K562 (cell line): ENCODE measurements around the gene PLEKHM1. TPM values are rescaled to one million over a fixed set of nuclear protein-coding genes. Genes with fewer than 3 reads are reported as not detected.

Experiments used
- ATAC-seq: fragments of 200-7000 bp; cut with Tn5 transposase; 3 replicates; pipeline ENCODE4 v1.9.1; 2020; ENCODE audit warnings: moderate library complexity
- BruUV-seq: library from RNA; stranded (reverse); fragments of 400-500 nt; replicated peaks from 2 replicates; lab custom pipeline; 2021; lab: Mats Ljungman, UMichigan
- CTCF ChIA-PET: fragments of 300-600 bp; formaldehyde crosslinking; extraction: SDS; loops from one replicate; lab custom pipeline; 2021; ENCODE audit warnings: low intra/inter-chr PET ratio; lab: Yijun Ruan, JAX
- POLR2A ChIA-PET: fragments of 300-600, 350-650 bp; sonication (Branson Sonifier 250); formaldehyde crosslinking; extraction: SDS; loops from one replicate; lab custom pipeline; 2021; ENCODE audit warnings: antibody characterized with exemption, inconsistent platforms; lab: Yijun Ruan, JAX
- DNase-seq, 4 experiments: peaks; one replicate each; pipeline versions ENCODE4 v3.0.0 to v3.0.0-alpha.2; 2011 to 2018; ENCODE audit warnings: low spot score in 3 of 4, mixed read lengths in 3 of 4; ENCODE audit errors: extremely low read depth in 1 of 4
- FAIRE-seq: peaks from 2 replicates; lab custom pipeline; 2011; peaks lifted over from hg19 to GRCh38; lab: Jason Lieb, UNC
- H2AFZ ChIP-seq: 2 replicates; pipeline ENCODE4 v1.6.0; 2011; ENCODE audit warnings: low read depth, low read length, control low read depth, inconsistent platforms
- H3K27ac ChIP-seq: fragments of 200-600 bp; 3 replicates; pipeline ENCODE4 v1.8.0; 2011; ENCODE audit warnings: low read depth, mild to moderate bottlenecking, control low read depth, inconsistent platforms, low read length, moderate library complexity, mixed read lengths; ENCODE audit errors: extremely low read depth
- H3K27me3 ChIP-seq, 2 experiments: fragments of 300-600 bp in 1 of 2; 2 replicates in 1 of 2; 3 replicates in 1 of 2; pipeline versions ENCODE4 v1.6.0 to v1.8.0; 2011; ENCODE audit warnings: inconsistent platforms in 2 of 2, low read length in 2 of 2, mild to moderate bottlenecking in 1 of 2, mixed read lengths in 1 of 2, moderate library complexity in 1 of 2; ENCODE audit not compliant: control insufficient read depth in 2 of 2, insufficient read depth in 2 of 2
- H3K36me3 ChIP-seq: fragments of 300-600 bp; 3 replicates; pipeline ENCODE4 v1.8.0; 2011; ENCODE audit warnings: mild to moderate bottlenecking, low read length, inconsistent platforms; ENCODE audit not compliant: control insufficient read depth, insufficient read depth
- H3K4me1 ChIP-seq, 2 experiments: fragments of 200-600 bp in 1 of 2; replicated peaks in 1 of 2; 2 replicates in 1 of 2; 3 replicates in 1 of 2; pipeline versions ENCODE4 v1.5.1 to v1.8.0; 2011; ENCODE audit warnings: inconsistent platforms in 2 of 2, low read length in 2 of 2, mild to moderate bottlenecking in 1 of 2, mixed read lengths in 1 of 2, moderate library complexity in 1 of 2; ENCODE audit not compliant: control insufficient read depth in 2 of 2, insufficient read depth in 2 of 2
- H3K4me2 ChIP-seq: 2 replicates; pipeline ENCODE4 v1.6.1; 2011; ENCODE audit warnings: low read length, control low read depth, inconsistent platforms, mixed read lengths; ENCODE audit not compliant: insufficient read depth
- H3K4me3 ChIP-seq: fragments of 200-600 bp; sonication (generic), shearing (Covaris generic); 2 replicates; pipeline ENCODE4 v1.5.1; 2016; ENCODE audit warnings: control low read depth, inconsistent platforms
- H3K79me2 ChIP-seq: fragments of 200-600 bp; 3 replicates; pipeline ENCODE4 v1.8.0; 2011; ENCODE audit warnings: low read length, inconsistent platforms; ENCODE audit not compliant: control insufficient read depth, insufficient read depth
- H3K9ac ChIP-seq, 2 experiments: 2 replicates each; pipeline versions ENCODE4 v1.6.0 to v1.6.1; 2011; ENCODE audit warnings: low read depth in 2 of 2, low read length in 2 of 2, control low read depth in 1 of 2, inconsistent platforms in 1 of 2, mild to moderate bottlenecking in 1 of 2, mixed read lengths in 1 of 2; ENCODE audit not compliant: insufficient read depth in 1 of 2
- H3K9me1 ChIP-seq: one replicate; pipeline ENCODE4 v1.6.0; 2011; ENCODE audit warnings: inconsistent platforms, mild to moderate bottlenecking, low read length, moderate library complexity; ENCODE audit not compliant: control insufficient read depth, insufficient read depth
- H3K9me3 ChIP-seq: replicated peaks from 2 replicates; pipeline ENCODE4 v1.5.1; 2011; ENCODE audit warnings: low read depth, low read length, inconsistent platforms; ENCODE audit not compliant: control insufficient read depth, insufficient read depth
- H4K20me1 ChIP-seq: replicated peaks from 2 replicates; pipeline ENCODE4 v1.6.1; 2011; ENCODE audit warnings: low read length, inconsistent platforms, mixed read lengths; ENCODE audit not compliant: control insufficient read depth, insufficient read depth
- ARID1B ChIP-seq: fragments of 450-650 bp; IDR thresholded peaks from 2 replicates; pipeline ENCODE4 v1.6.1; 2016; ENCODE audit warnings: antibody characterized with exemption, mild to moderate bottlenecking, inconsistent platforms
- CTCF ChIP-seq, 3 experiments: IDR thresholded peaks in 2 of 3; conservative IDR thresholded peaks in 1 of 3; 2 replicates each; pipeline ENCODE4 v1.5.1; 2011 to 2012; ENCODE audit warnings: low read length in 3 of 3, mild to moderate bottlenecking in 3 of 3, control low read depth in 2 of 3, improper control_type of control experiment in 1 of 3, inconsistent platforms in 1 of 3, low read depth in 1 of 3, mixed read lengths in 1 of 3, moderate library complexity in 1 of 3; ENCODE audit not compliant: insufficient read depth in 2 of 3
- ETS1 ChIP-seq: conservative IDR thresholded peaks from 2 replicates; pipeline ENCODE4 v1.6.1; 2011; ENCODE audit warnings: low read depth, mild to moderate bottlenecking, low read length; ENCODE audit not compliant: control insufficient read depth
- ID3 ChIP-seq, 2 experiments: fragments of 250-450 bp in 1 of 2; fragments of 450-650 bp in 1 of 2; sonication (Bioruptor Pico) in 1 of 2; IDR thresholded peaks; 2 replicates each; pipeline versions ENCODE4 v1.6.1 to v1.8.0; 2016 to 2021; ENCODE audit warnings: mild to moderate bottlenecking in 2 of 2, moderate library complexity in 2 of 2, missing compliant biosample characterization in 1 of 2, missing genetic modification characterization in 1 of 2
- NR2F6 ChIP-seq: fragments of 450-650 bp; formaldehyde crosslinking; IDR thresholded peaks from 2 replicates; pipeline ENCODE4 v1.4.0; 2020; ENCODE audit warnings: mild to moderate bottlenecking
- RAD51 ChIP-seq: fragments of 450-650 bp; IDR thresholded peaks from 2 replicates; pipeline ENCODE4 v1.7.1; 2016; ENCODE audit warnings: low read depth, mild to moderate bottlenecking, borderline replicate concordance
- RBM22 ChIP-seq: fragments of 200-400 bp; formaldehyde crosslinking; IDR thresholded peaks from 2 replicates; pipeline ENCODE4 v1.6.1; 2018; ENCODE audit warnings: low read length, low read depth; ENCODE audit not compliant: poor library complexity, severe bottlenecking
- RUNX1 ChIP-seq: sonication (generic); IDR thresholded peaks from 2 replicates; pipeline ENCODE4 v1.6.1; 2016; ENCODE audit warnings: antibody characterized with exemption, low read depth
- TCF7L2 ChIP-seq: fragments of 150-350 bp; IDR thresholded peaks from 2 replicates; pipeline ENCODE4 v1.6.1; 2016; ENCODE audit warnings: low read depth, mild to moderate bottlenecking, low read length, moderate library complexity
- TFAP4 ChIP-seq: sonication (generic); formaldehyde crosslinking; IDR thresholded peaks from 2 replicates; pipeline ENCODE4 v1.8.0; 2022; ENCODE audit warnings: missing genetic modification reagents, mild to moderate bottlenecking, moderate library complexity, borderline replicate concordance
- TSHZ1 ChIP-seq: fragments of 250-450 bp; sonication (Bioruptor Pico); IDR thresholded peaks from 2 replicates; pipeline ENCODE4 v1.4.0; 2020; ENCODE audit warnings: mild to moderate bottlenecking, moderate library complexity
- ZBED1 ChIP-seq: IDR thresholded peaks from 2 replicates; pipeline ENCODE4 v1.6.1; 2014
- ZNF212 ChIP-seq: fragments of 450-650 bp; formaldehyde crosslinking; IDR thresholded peaks from 2 replicates; pipeline ENCODE4 v1.4.0; 2020; ENCODE audit warnings: mild to moderate bottlenecking
- WGBS: fragments of 100-300 bp; shearing (Covaris generic); methylation state at CpG from one replicate; pipeline ENCODE4 v1.1.6; 2016; ENCODE audit warnings: low coverage, mixed read lengths; ENCODE audit not compliant: insufficient coverage; ENCODE audit errors: missing lambda C conversion rate; 5-methylcytosine and 5-hydroxymethylcytosine counted together
- in situ Hi-C: fragments of 300-500 bp; cut with MboI; formaldehyde crosslinking; loops from 4 replicates; pipeline ENCODE4 v1.15.0; 2018; ENCODE audit warnings: inconsistent platforms, mixed read lengths
- intact Hi-C: fragments of 100-400 bp; cut with micrococcal nuclease; formaldehyde crosslinking; loops from 2 replicates; pipeline ENCODE4 v1.14.2; 2022
- polyA plus RNA-seq, 8 experiments: library from polyadenylated mRNA; depleted of rRNA in 4 of 8; stranded (reverse) in 5 of 8; unstranded in 3 of 8; fragments of >200 nt; fragmentation: Nextera tagmentation in 2 of 8; fragmentation: Illumina TruSeq in 1 of 8; extraction: Ambion mirVana in 2 of 8; extraction: Trizol in 1 of 8; gene quantifications; 2 replicates each; pipeline versions ENCODE4 v1.2.1 to v1.2.3, GENCODE V29; 2011 to 2014; ENCODE audit warnings: inconsistent platforms in 1 of 8, missing spikeins in 1 of 8
- total RNA-seq, 7 experiments: library from RNA; depleted of rRNA in 6 of 7; stranded (reverse); fragments of >200 nt in 6 of 7; fragmentation: Illumina TruSeq in 2 of 7; extraction: Trizol in 2 of 7; gene quantifications; 2 replicates each; pipeline versions ENCODE4 v1.2.1 to v1.2.3, GENCODE V29; 2011 to 2021; ENCODE audit warnings: low replicate concordance in 1 of 7

PLEKHM1 gene
- total and polyA plus RNA-seq, 9 of the 15 experiments (the other 6 are each of a cell fraction or from before 2014, with no cell fraction given) = 0.13 to 23.3 (median 5.7) TPM

- ChIA-PET POLR2A (no interaction called here), CTCF (interaction anchor here (1.0 to 1.7 kb wide), 2 partner anchors 32 to 207 kb away, joined by 3 to 6 read pairs; no protein-coding TSS in a partner anchor)
- H3K36me3 ChIP-seq = no peaks in the 10 kb centered on the region
- no peak overlapping the region for H3K4me2 ChIP-seq
- no peaks in the 10 kb centered on the region; the same call in 1 of the 2 replicates for H3K9me3 ChIP-seq
- TF ChIP-seq TSHZ1 (CRISPR knock-in tag) = no peak
- no peak for TF ChIP-seq ZBED1
- no peak for TF ChIP-seq RUNX1
- no peak for TF ChIP-seq ZNF212 (CRISPR knock-in tag)
- TF ChIP-seq TFAP4 (CRISPR knock-in tag) = peak; percentile 19; the same call in 1 of the 2 replicates
- no peak for TF ChIP-seq ETS1
- TF ChIP-seq ARID1B = no peak
- no peak for TF ChIP-seq RAD51
- no peak for TF ChIP-seq NR2F6 (CRISPR knock-in tag)
- no peak for TF ChIP-seq ID3 (CRISPR knock-in tag; IDR thresholded peaks at IDR 0.05)
- TF ChIP-seq ID3 (tag; IDR thresholded peaks at IDR 0.05) = no peak
- TF ChIP-seq TCF7L2 = no peak
- TF ChIP-seq CTCF (IDR thresholded peaks at IDR 0.05 in 2 of 3, conservative IDR thresholded peaks at IDR 0.05 in 1 of 3; ENCODE audit: insufficient read depth in 2 of 3, low read depth in 1 of 3, low read length in 3 of 3) = peak in 1 of 3 experiments; percentile 20; a peak in 1 of 6 replicates
- TF ChIP-seq RBM22 = no peak
- H3K4me1 ChIP-seq = peaks cover 8 to 40% of the 10 kb centered on the region in 2 experiments
- no peaks in the 10 kb centered on the region for H3K79me2 ChIP-seq
- BruUV-seq = no TSS peak
- no peak for DNase-seq
- FAIRE-seq = no peak
- H3K27ac ChIP-seq = no peak overlapping the region
- no peak overlapping the region for H3K4me3 ChIP-seq
- H4K20me1 ChIP-seq = no peaks in the 10 kb centered on the region
- H3K9me1 ChIP-seq = no peaks in the 10 kb centered on the region
- H2AFZ ChIP-seq = no peak overlapping the region
- in situ Hi-C loops = loop anchor here (10.0 to 25.0 kb wide), 2 partner anchors 208 to 1086 kb away; partner anchors contain the start of gene LRRC37A2
- ATAC-seq = no peak
- no peaks in the 10 kb centered on the region for H3K27me3 ChIP-seq
- H3K9ac ChIP-seq = no peak overlapping the region; a peak in 1 of 4 replicates
- 25% methylated on average over 7 of the region's 7 CpGs for WGBS
- intact Hi-C loops = loop anchor here (5.0 kb wide), 1 partner anchor 166 kb away; no protein-coding TSS in a partner anchor
Observed at GRCh38 chr17:45426561-45426960, 64.0 kb downstream of the PLEKHM1 start.
